ENCODE results near the gene CYB5R3. TPM values are rescaled to one million over a fixed set of nuclear protein-coding genes. Genes with fewer than 3 reads are reported as not detected.
A peak's percentile ranks its signal among the peaks of the same experiment; 100 is the strongest.

Gene CYB5R3
- total and polyA plus RNA-seq, 2 donors (not counting 1 experiment from before 2014, with no cell fraction given), result 82.1 to 298 TPM

DNA sequence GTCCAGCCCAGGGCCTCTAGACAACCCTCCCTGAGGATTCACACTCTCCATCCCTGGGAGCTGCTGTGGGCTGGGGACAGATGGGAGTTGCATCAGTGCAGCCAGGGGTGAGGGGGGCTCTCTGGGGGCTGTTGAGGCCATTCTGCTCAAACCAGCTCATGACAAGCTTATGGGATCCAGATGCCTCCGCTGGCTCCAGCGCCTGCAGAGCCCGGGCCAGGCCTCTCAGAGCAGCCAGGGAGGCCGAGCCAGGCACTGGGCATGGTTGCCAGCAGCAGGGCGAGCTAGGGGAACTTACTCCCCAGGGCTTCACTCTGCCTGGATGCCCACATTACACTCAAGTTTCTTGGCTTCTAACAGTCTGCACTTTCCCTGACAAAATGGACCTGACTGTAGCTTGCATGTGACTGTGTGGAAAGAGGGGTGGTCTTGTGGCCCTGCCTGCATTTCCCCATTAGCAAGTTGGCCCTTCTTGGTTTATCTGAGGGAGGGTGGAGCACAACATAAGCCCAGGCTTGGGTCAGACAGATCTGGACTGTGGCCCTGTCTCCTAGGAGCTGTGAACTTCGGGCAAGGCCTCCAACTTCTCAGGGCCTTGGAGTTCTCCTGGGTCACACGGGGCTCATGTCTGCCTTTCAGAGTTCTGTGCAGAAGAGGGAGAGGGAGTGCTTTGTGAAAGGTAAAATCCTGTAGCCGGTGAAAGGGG is 34.5 kb upstream of the CYB5R3 start:
- H3K4me2 ChIP-seq (ENCODE audit: extremely low read depth, insufficient read depth, low read length), result no peak overlapping the region
- no peaks in the 10 kb centered on the region for H4K20me1 ChIP-seq (ENCODE audit: control insufficient read depth, extremely low read depth, insufficient read depth, low read length)
- H3K4me1 ChIP-seq (ENCODE audit: control insufficient read depth, extremely low read depth, insufficient read depth, low read length), result peaks cover 31% of the 10 kb centered on the region
- no peak for TF ChIP-seq EZH2 (IDR thresholded peaks at IDR 0.05; ENCODE audit: low read length, missing control alignments)
- TF ChIP-seq, protein P1, sequence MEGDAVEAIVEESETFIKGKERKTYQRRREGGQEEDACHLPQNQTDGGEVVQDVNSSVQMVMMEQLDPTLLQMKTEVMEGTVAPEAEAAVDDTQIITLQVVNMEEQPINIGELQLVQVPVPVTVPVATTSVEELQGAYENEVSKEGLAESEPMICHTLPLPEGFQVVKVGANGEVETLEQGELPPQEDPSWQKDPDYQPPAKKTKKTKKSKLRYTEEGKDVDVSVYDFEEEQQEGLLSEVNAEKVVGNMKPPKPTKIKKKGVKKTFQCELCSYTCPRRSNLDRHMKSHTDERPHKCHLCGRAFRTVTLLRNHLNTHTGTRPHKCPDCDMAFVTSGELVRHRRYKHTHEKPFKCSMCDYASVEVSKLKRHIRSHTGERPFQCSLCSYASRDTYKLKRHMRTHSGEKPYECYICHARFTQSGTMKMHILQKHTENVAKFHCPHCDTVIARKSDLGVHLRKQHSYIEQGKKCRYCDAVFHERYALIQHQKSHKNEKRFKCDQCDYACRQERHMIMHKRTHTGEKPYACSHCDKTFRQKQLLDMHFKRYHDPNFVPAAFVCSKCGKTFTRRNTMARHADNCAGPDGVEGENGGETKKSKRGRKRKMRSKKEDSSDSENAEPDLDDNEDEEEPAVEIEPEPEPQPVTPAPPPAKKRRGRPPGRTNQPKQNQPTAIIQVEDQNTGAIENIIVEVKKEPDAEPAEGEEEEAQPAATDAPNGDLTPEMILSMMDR (conservative IDR thresholded peaks at IDR 0.05 in 1 of 2, IDR thresholded peaks at IDR 0.05 in 1 of 2; ENCODE audit: low read depth in 1 of 2, low read length in 2 of 2), result no peak
- no peak overlapping the region for H3K4me3 ChIP-seq (replicated peaks in 1 of 4; ENCODE audit: control extremely low read depth in 1 of 4, insufficient read depth in 1 of 4, low read depth in 3 of 4, low read length in 4 of 4)
- no peaks in the 10 kb centered on the region for H3K36me3 ChIP-seq (ENCODE audit: control insufficient read depth, insufficient read depth, low read length)
- H3K79me2 ChIP-seq (ENCODE audit: control insufficient read depth, insufficient read depth, low read length), result no peaks in the 10 kb centered on the region
- H3K9me3 ChIP-seq (ENCODE audit: control insufficient read depth, insufficient read depth, low read depth, low read length), result no peaks in the 10 kb centered on the region
- no peak overlapping the region for H3K9ac ChIP-seq (ENCODE audit: insufficient read depth, low read length)
- H3K27ac ChIP-seq (ENCODE audit: insufficient read depth, low read length), result peak overlapping the region; percentile 45
- no peak overlapping the region for H2AFZ ChIP-seq (ENCODE audit: low read length)
- H3K27me3 ChIP-seq (ENCODE audit: control insufficient read depth, insufficient read depth, low read length), result no peaks in the 10 kb centered on the region
- peak in 1 of 2 donors; percentile 57 for DNase-seq (ENCODE audit: low read depth in 2 of 2)

DNA sequence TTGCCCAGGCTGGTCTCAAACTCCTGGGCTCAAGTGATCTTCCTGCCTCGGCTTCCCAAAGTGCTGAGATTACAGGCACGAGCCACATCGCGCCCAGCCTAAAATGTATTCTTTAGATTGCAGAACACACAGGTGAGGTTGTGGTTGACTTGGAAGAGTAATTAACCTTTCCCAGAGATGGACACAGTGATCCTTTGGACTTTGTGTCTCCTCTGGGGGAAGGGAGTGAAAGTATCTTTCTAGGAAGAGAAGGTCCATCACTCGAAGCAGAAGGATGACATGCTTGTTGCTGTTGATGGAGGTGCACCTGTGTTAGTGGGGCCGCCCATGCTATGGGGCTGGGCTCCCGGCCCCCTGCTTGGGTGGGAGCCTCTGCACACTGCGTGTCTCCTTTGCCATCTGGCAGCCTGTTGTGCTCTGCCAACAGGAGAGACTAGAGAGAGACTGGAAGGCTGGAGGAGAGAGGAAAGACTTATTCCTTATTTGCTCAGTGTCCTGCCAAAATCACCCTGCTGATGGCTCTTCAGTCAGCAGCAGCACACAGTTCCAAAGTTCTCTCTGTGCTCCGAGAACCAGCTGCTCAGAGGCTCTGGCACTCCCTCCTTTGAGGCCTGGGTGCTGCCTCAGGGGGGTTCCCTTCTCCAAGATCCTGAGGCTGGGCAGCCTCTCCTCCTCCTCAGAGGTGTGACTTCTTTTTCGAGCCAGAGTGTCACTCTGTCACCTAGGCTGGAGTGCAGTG is 33.1 kb upstream of the CYB5R3 start:
- Histone ChIP-seq H3K9me3 (ENCODE audit: control insufficient read depth, insufficient read depth, low read depth, low read length) (no peaks in the 10 kb centered on the region), H3K27me3 (ENCODE audit: control insufficient read depth, insufficient read depth, low read length) (no peaks in the 10 kb centered on the region), H3K4me1 (ENCODE audit: control insufficient read depth, extremely low read depth, insufficient read depth, low read length) (peaks cover 24% of the 10 kb centered on the region), H3K27ac (ENCODE audit: insufficient read depth, low read length) (no peak overlapping the region), H3K4me2 (ENCODE audit: extremely low read depth, insufficient read depth, low read length) (no peak overlapping the region), H4K20me1 (ENCODE audit: control insufficient read depth, extremely low read depth, insufficient read depth, low read length) (no peaks in the 10 kb centered on the region), H3K79me2 (ENCODE audit: control insufficient read depth, insufficient read depth, low read length) (no peaks in the 10 kb centered on the region), H2AFZ (ENCODE audit: low read length) (no peak overlapping the region), H3K4me3 (replicated peaks in 1 of 4; ENCODE audit: control extremely low read depth in 1 of 4, insufficient read depth in 1 of 4, low read depth in 3 of 4, low read length in 4 of 4) (no peak overlapping the region), H3K9ac (ENCODE audit: insufficient read depth, low read length) (no peak overlapping the region), H3K36me3 (ENCODE audit: control insufficient read depth, insufficient read depth, low read length) (no peaks in the 10 kb centered on the region)
- TF ChIP-seq, protein P1 (conservative IDR thresholded peaks at IDR 0.05 in 1 of 2, IDR thresholded peaks at IDR 0.05 in 1 of 2; ENCODE audit: low read depth in 1 of 2, low read length in 2 of 2), result no peak
- no peak for TF ChIP-seq EZH2 (IDR thresholded peaks at IDR 0.05; ENCODE audit: low read length, missing control alignments)
- no peak for DNase-seq (ENCODE audit: low read depth in 2 of 2)

DNA sequence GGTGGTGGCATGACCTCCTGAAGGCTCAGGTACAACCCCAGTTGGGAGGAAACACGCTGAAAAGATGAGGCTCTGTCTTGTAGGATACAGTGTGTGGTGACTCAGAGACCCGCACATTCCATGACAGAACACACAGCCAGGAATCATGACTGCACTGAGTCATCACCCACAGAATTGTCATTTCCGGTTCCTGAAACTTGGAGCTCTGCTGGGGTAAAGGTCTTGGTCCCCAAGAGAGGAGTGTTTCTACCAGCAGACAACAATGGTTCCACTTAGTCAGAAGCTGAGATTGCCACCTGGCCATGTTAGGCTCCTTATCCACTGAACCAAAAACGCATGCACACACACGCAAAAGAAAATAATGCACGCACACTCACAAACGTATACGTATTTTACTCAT is 31.5 kb upstream of the CYB5R3 start:
- Histone ChIP-seq H3K4me3 (replicated peaks in 1 of 4; ENCODE audit: control extremely low read depth in 1 of 4, insufficient read depth in 1 of 4, low read depth in 3 of 4, low read length in 4 of 4) (peak overlapping the region in 1 of 4 experiments; percentile 19), H3K9me3 (ENCODE audit: control insufficient read depth, insufficient read depth, low read depth, low read length) (no peaks in the 10 kb centered on the region), H3K4me1 (ENCODE audit: control insufficient read depth, extremely low read depth, insufficient read depth, low read length) (peaks cover 16% of the 10 kb centered on the region), H2AFZ (ENCODE audit: low read length) (peak overlapping the region; percentile 66), H4K20me1 (ENCODE audit: control insufficient read depth, extremely low read depth, insufficient read depth, low read length) (no peaks in the 10 kb centered on the region), H3K27ac (ENCODE audit: insufficient read depth, low read length) (peak overlapping the region; percentile 89), H3K27me3 (ENCODE audit: control insufficient read depth, insufficient read depth, low read length) (no peaks in the 10 kb centered on the region), H3K4me2 (ENCODE audit: extremely low read depth, insufficient read depth, low read length) (peak overlapping the region; percentile 70), H3K36me3 (ENCODE audit: control insufficient read depth, insufficient read depth, low read length) (no peaks in the 10 kb centered on the region), H3K79me2 (ENCODE audit: control insufficient read depth, insufficient read depth, low read length) (no peaks in the 10 kb centered on the region), H3K9ac (ENCODE audit: insufficient read depth, low read length) (no peak overlapping the region)
- DNase-seq (ENCODE audit: low read depth in 2 of 2), result peak; percentile 88 to 94
- no peak for TF ChIP-seq EZH2 (IDR thresholded peaks at IDR 0.05; ENCODE audit: low read length, missing control alignments)
- TF ChIP-seq, protein P1 (conservative IDR thresholded peaks at IDR 0.05 in 1 of 2, IDR thresholded peaks at IDR 0.05 in 1 of 2; ENCODE audit: low read depth in 1 of 2, low read length in 2 of 2), result no peak
